GM08714 (cell line): Measurements from ENCODE around the gene FXYD1.
"Not testable (repeated sequence)": the region's sequence is repeated elsewhere in the genome, so short reads cannot be mapped to it uniquely, and the experiment has no call there.

ENCODE experiments used
- H3K4me3 ChIP-seq: fragments of 200-500 bp; sonication (Bioruptor generic); 2 replicates; pipeline ENCODE4 v1.5.1; 2014; ENCODE audit warnings: mild to moderate bottlenecking, low read length, inconsistent platforms
- ZNF274 ChIP-seq: IDR thresholded peaks from 2 replicates; pipeline ENCODE4 v1.6.1; 2012; ENCODE audit warnings: mild to moderate bottlenecking, low read depth, low read length

The FXYD1 gene

GRCh38 chr19:35125749-35126623 lies 12.6 kb upstream of the FXYD1 start:
- no peak for TF ChIP-seq ZNF274
- no peak overlapping the region for H3K4me3 ChIP-seq

- no peak for TF ChIP-seq ZNF274
- H3K4me3 ChIP-seq, result no peak overlapping the region
These were observed 12.0 kb upstream of the FXYD1 start for GRCh38 chr19:35126624-35126959.

- TF ChIP-seq ZNF274, result no peak
- H3K4me3 ChIP-seq, result no peak overlapping the region
These were observed 10.8 kb upstream of the FXYD1 start for GRCh38 chr19:35127871-35128270.

- TF ChIP-seq ZNF274, result no peak
- no peak overlapping the region for H3K4me3 ChIP-seq
These were observed 10.1 kb upstream of the FXYD1 start for GRCh38 chr19:35128398-35129057.

GRCh38 chr19:35129724-35130274 lies 8.8 kb upstream of the FXYD1 start:
- H3K4me3 ChIP-seq, result not testable (repeated sequence)

GRCh38 chr19:35130761-35131720 lies 7.6 kb upstream of the FXYD1 start:
- no peak for TF ChIP-seq ZNF274
- no peak overlapping the region for H3K4me3 ChIP-seq

GRCh38 chr19:35132254-35132653 lies 6.4 kb upstream of the FXYD1 start:
- no peak for TF ChIP-seq ZNF274
- no peak overlapping the region for H3K4me3 ChIP-seq

- no peak overlapping the region for H3K4me3 ChIP-seq
- TF ChIP-seq ZNF274, result no peak
These were observed 4.8 kb upstream of the FXYD1 start for GRCh38 chr19:35133826-35134225.

GRCh38 chr19:35134601-35135242 lies 3.9 kb upstream of the FXYD1 start, which contains the start of gene LGI4:
Gene LGI4, minus strand, starts transcription at chr19:35135059. Its CDS starts 379 bp downstream, at chr19:35134680.
- H3K4me3 ChIP-seq, result no peak within 1 kb of the TSS
- TF ChIP-seq ZNF274, result no peak

GRCh38 chr19:35135389-35135909 lies 3.2 kb upstream of the FXYD1 start:
- no peak for TF ChIP-seq ZNF274
- H3K4me3 ChIP-seq, result no peak overlapping the region

GRCh38 chr19:35136231-35136630 lies 2.4 kb upstream of the FXYD1 start:
- no peak overlapping the region for H3K4me3 ChIP-seq
- TF ChIP-seq ZNF274, result no peak

GRCh38 chr19:35136977-35137702 lies 1.5 kb upstream of the FXYD1 start:
- TF ChIP-seq ZNF274, result no peak
- H3K4me3 ChIP-seq, result no peak overlapping the region

GRCh38 chr19:35140207-35140961 lies 1.8 kb downstream of the FXYD1 start:
- TF ChIP-seq ZNF274, result no peak
- no peak overlapping the region for H3K4me3 ChIP-seq
